CD14-positive monocyte (primary cell): ENCODE data around the gene SLC25A25. TPM values are rescaled to one million over a fixed set of nuclear protein-coding genes. Genes with fewer than 3 reads are reported as not detected.

Source experiments
- DNase-seq, 3 donors: peaks; one replicate each; pipeline ENCODE4 v3.0.0-alpha.2; 2011 to 2022
- H2AFZ ChIP-seq: 2 replicates; pipeline ENCODE4 v1.6.0; 2012; ENCODE audit warnings: mild to moderate bottlenecking, low read depth, low read length, inconsistent platforms; ENCODE audit not compliant: insufficient read depth, poor library complexity, severe bottlenecking
- H3K27ac ChIP-seq, 2 donors: 1 replicate in 1 of 2; 2 replicates in 1 of 2; pipeline ENCODE4 v1.5.1; 2012 to 2013; ENCODE audit warnings: low read length in 2 of 2, control low read depth in 1 of 2, inconsistent platforms in 1 of 2, low read depth in 1 of 2, mild to moderate bottlenecking in 1 of 2
- H3K27me3 ChIP-seq, 2 donors: one replicate each; pipeline versions ENCODE4 v1.6.0 to v1.6.1; 2011 to 2013; ENCODE audit warnings: low read length in 2 of 2; ENCODE audit not compliant: control insufficient read depth in 2 of 2, insufficient read depth in 2 of 2
- H3K36me3 ChIP-seq, 2 donors: replicated peaks in 1 of 2; 1 replicate in 1 of 2; 2 replicates in 1 of 2; pipeline versions ENCODE4 v1.5.1 to v1.6.1; 2012 to 2013; ENCODE audit warnings: low read length in 2 of 2, control low read depth in 1 of 2, inconsistent platforms in 1 of 2, mild to moderate bottlenecking in 1 of 2; ENCODE audit not compliant: insufficient read depth in 2 of 2, control insufficient read depth in 1 of 2
- H3K4me1 ChIP-seq, 2 donors: 1 replicate in 1 of 2; 2 replicates in 1 of 2; pipeline versions ENCODE4 v1.5.1 to v1.6.1; 2012 to 2013; ENCODE audit warnings: low read length in 2 of 2, control low read depth in 1 of 2, inconsistent platforms in 1 of 2, mild to moderate bottlenecking in 1 of 2, moderate library complexity in 1 of 2; ENCODE audit not compliant: insufficient read depth in 2 of 2, control insufficient read depth in 1 of 2
- H3K4me2 ChIP-seq: replicated peaks from 2 replicates; pipeline ENCODE3; 2012; ENCODE audit warnings: low read length, moderate library complexity, mild to moderate bottlenecking; ENCODE audit not compliant: poor library complexity, severe bottlenecking; ENCODE audit errors: extremely low read depth
- H3K4me3 ChIP-seq, 3 experiments: fragments of 200-600 bp in 1 of 3; sonication (generic) in 1 of 3; replicated peaks in 1 of 3; 1 replicate in 2 of 3; 2 replicates in 1 of 3; pipeline ENCODE4 v1.5.1; 2011 to 2013; ENCODE audit warnings: low read length in 3 of 3, mild to moderate bottlenecking in 3 of 3, control low read depth in 2 of 3, low read depth in 2 of 3, inconsistent platforms in 1 of 3, moderate library complexity in 1 of 3
- H3K79me2 ChIP-seq: 2 replicates; pipeline ENCODE4 v1.6.0; 2012; ENCODE audit warnings: mild to moderate bottlenecking, control low read depth, inconsistent platforms, low read length, moderate library complexity; ENCODE audit not compliant: insufficient read depth
- H3K9ac ChIP-seq: 2 replicates; pipeline ENCODE4 v1.6.0; 2017; ENCODE audit warnings: low read length, mild to moderate bottlenecking; ENCODE audit not compliant: insufficient read depth, poor library complexity, severe bottlenecking
- H3K9me3 ChIP-seq, 2 donors: replicated peaks in 1 of 2; 1 replicate in 1 of 2; 2 replicates in 1 of 2; pipeline versions ENCODE4 v1.5.1 to v1.6.1; 2012 to 2013; ENCODE audit warnings: low read length in 2 of 2, control low read depth in 1 of 2; ENCODE audit not compliant: control insufficient read depth in 1 of 2, insufficient read depth in 1 of 2
- H4K20me1 ChIP-seq: 2 replicates; pipeline ENCODE4 v1.6.0; 2012; ENCODE audit warnings: mild to moderate bottlenecking, low read length, control low read depth, moderate library complexity; ENCODE audit not compliant: insufficient read depth
- H3K27ac Mint-ChIP-seq, 7 donors: one replicate each; pipeline ENCODE4 v1.8.0; 2020; ENCODE audit warnings: mild to moderate bottlenecking in 7 of 7, mixed read lengths in 7 of 7, moderate library complexity in 6 of 7, inconsistent platforms in 2 of 7
- H3K27me3 Mint-ChIP-seq, 3 donors: one replicate each; pipeline ENCODE4 v1.8.0; 2021 to 2022; ENCODE audit warnings: low read depth in 3 of 3, mild to moderate bottlenecking in 3 of 3, mixed read lengths in 3 of 3, moderate library complexity in 3 of 3, inconsistent platforms in 1 of 3
- H3K36me3 Mint-ChIP-seq, 2 donors: one replicate each; pipeline ENCODE4 v1.8.0; 2020; ENCODE audit warnings: mixed read lengths in 2 of 2, inconsistent platforms in 1 of 2, mild to moderate bottlenecking in 1 of 2
- H3K4me1 Mint-ChIP-seq: one replicate; pipeline ENCODE4 v1.8.0; 2020; ENCODE audit warnings: mild to moderate bottlenecking, mixed read lengths
- H3K4me3 Mint-ChIP-seq, 2 donors: one replicate each; pipeline ENCODE4 v1.8.0; 2020; ENCODE audit warnings: mild to moderate bottlenecking in 2 of 2, mixed read lengths in 2 of 2, moderate library complexity in 1 of 2
- H3K9me3 Mint-ChIP-seq, 7 donors: one replicate each; pipeline ENCODE4 v1.8.0; 2020 to 2022; ENCODE audit warnings: mixed read lengths in 7 of 7, mild to moderate bottlenecking in 6 of 7, moderate library complexity in 6 of 7, inconsistent platforms in 2 of 7
- WGBS: methylation state at CpG from one replicate; pipeline ENCODE4 v1.1.5; 2013; ENCODE audit warnings: missing lambda C conversion rate; ENCODE audit not compliant: insufficient coverage; 5-methylcytosine and 5-hydroxymethylcytosine counted together
- intact Hi-C, 2 donors: fragments of 100-400 bp; cut with micrococcal nuclease; formaldehyde crosslinking; loops; one replicate each; pipeline versions ENCODE4 v1.15.0 to v1.15.1; 2023
- polyA plus RNA-seq, 3 donors: library from polyadenylated mRNA; depleted of rRNA in 1 of 3; unstranded in 2 of 3; stranded (reverse) in 1 of 3; fragments of 300-500 nt in 2 of 3; fragments of >200 nt in 1 of 3; fragmentation: Illumina TruSeq in 2 of 3; gene quantifications; 1 replicate in 2 of 3; 2 replicates in 1 of 3; pipeline ENCODE4 v1.2.3, GENCODE V29; 2012 to 2021
- TF ChIP-seq, protein P1 (sequence below): fragments of 200-600 bp; IDR thresholded peaks from one replicate; pipeline ENCODE4 v1.8.0; 2022; ENCODE audit warnings: antibody characterized with exemption, mild to moderate bottlenecking

SLC25A25 gene
- polyA plus RNA-seq, 3 donors: 5.1 to 43.3 (median 6.3) TPM

DNA sequence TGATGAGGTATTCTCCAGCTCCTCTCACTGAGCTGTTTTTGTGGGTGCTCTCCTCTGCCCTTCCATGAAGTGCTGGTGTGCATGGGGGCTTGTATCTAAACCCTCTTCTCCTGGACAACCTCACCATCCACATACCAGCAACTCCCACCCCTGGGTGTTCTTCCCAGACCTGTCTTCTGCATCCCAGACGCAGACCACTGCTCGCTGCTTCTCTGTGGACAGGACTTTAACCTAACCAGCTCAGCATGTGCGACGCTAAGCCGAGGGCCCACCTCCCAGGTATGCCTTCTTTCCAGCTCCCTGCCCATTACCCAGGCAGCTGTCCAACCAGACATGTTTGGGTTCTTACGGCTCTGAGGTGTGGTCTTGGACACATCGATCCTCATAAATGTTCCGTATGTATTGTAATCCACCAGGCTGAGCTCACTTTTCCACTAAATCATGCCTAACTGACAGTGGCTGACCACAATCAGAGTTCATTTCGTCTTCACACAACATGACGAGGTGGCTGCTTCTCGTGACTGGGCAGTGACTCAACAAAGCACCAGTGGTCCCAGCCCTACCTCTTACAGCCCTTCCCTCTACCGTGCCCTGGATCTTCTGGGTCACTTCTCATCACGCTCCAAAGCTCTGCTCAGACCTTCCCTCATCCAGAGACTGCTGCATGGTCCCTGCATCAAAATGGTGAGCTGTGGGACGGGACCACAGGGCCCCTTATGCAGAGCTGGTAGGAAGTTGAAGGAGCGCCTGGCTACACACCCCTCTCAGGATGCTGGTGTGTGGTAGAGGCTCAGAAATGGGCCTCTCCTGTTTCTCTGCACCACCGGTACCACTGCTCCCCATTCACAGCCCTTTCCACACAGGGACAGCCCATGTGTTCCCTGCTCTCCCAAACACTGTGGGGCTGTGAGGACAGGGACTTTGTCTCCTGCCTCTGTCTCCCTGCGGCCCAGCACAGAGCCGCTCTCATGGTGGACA lies 69.1 kb downstream of the SLC25A25 start:
- no peaks in the 10 kb centered on the region for H3K27me3 ChIP-seq
- peaks cover 3% of the 10 kb centered on the region for H3K4me1 Mint-ChIP-seq
- H4K20me1 ChIP-seq: no peaks in the 10 kb centered on the region
- no peak overlapping the region for H2AFZ ChIP-seq
- no peak overlapping the region for H3K4me3 Mint-ChIP-seq
- H3K27me3 Mint-ChIP-seq: peaks cover 5 to 15% (median 6%) of the 10 kb centered on the region in 3 donors
- H3K4me3 ChIP-seq: no peak overlapping the region
- no peak overlapping the region for H3K4me2 ChIP-seq
- 81% methylated on average over 12 of the region's 18 CpGs for WGBS
- H3K36me3 Mint-ChIP-seq: no peaks in the 10 kb centered on the region
- no peak for DNase-seq
- no peak overlapping the region for H3K27ac ChIP-seq
- no peaks in the 10 kb centered on the region for H3K9me3 ChIP-seq
- TF ChIP-seq, protein P1, sequence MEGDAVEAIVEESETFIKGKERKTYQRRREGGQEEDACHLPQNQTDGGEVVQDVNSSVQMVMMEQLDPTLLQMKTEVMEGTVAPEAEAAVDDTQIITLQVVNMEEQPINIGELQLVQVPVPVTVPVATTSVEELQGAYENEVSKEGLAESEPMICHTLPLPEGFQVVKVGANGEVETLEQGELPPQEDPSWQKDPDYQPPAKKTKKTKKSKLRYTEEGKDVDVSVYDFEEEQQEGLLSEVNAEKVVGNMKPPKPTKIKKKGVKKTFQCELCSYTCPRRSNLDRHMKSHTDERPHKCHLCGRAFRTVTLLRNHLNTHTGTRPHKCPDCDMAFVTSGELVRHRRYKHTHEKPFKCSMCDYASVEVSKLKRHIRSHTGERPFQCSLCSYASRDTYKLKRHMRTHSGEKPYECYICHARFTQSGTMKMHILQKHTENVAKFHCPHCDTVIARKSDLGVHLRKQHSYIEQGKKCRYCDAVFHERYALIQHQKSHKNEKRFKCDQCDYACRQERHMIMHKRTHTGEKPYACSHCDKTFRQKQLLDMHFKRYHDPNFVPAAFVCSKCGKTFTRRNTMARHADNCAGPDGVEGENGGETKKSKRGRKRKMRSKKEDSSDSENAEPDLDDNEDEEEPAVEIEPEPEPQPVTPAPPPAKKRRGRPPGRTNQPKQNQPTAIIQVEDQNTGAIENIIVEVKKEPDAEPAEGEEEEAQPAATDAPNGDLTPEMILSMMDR: no peak
- H3K27ac Mint-ChIP-seq: peak overlapping the region in 3 of 7 donors; percentile 5 to 70 (median 43)
- peaks cover 0 to 2% (median 0%) of the 10 kb centered on the region in 7 donors for H3K9me3 Mint-ChIP-seq
- no peaks in the 10 kb centered on the region for H3K4me1 ChIP-seq
- no peaks in the 10 kb centered on the region for H3K79me2 ChIP-seq
- no peak overlapping the region for H3K9ac ChIP-seq
- no peaks in the 10 kb centered on the region for H3K36me3 ChIP-seq
- intact Hi-C loops: no loop called here

DNA sequence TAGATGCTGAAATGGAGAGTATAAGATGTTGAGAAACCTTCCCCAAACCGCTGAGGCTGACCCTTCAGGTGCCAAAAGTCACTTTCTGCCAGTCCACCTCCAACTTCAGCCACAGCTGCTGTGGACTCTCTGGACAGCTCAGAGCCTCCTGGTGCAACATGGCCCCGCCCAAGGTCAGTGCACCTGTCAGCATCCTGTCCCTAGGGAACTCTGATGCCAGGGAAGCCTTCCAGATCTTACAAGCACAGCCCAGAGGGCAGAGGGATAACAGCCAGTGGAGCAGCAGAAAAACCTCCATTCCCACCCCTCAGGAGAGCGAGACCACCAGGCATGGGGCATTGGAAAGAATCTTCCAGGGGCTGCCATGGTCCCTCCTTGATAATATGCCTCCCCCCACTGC lies 70.0 kb downstream of the SLC25A25 start:
- Histone ChIP-seq H3K9me3 (no peaks in the 10 kb centered on the region), H3K9ac (no peak overlapping the region), H3K27ac (no peak overlapping the region), H3K27me3 (no peaks in the 10 kb centered on the region), H2AFZ (no peak overlapping the region), H3K4me3 (no peak overlapping the region), H3K79me2 (no peaks in the 10 kb centered on the region), H3K4me1 (no peaks in the 10 kb centered on the region), H3K36me3 (no peaks in the 10 kb centered on the region), H3K4me2 (no peak overlapping the region), H4K20me1 (no peaks in the 10 kb centered on the region)
- no peak for DNase-seq
- Mint-ChIP-seq H3K4me3 (no peak overlapping the region), H3K36me3 (no peaks in the 10 kb centered on the region), H3K27ac (no peak overlapping the region), H3K27me3 (peaks cover 5 to 11% (median 6%) of the 10 kb centered on the region in 3 donors), H3K4me1 (peaks cover 4% of the 10 kb centered on the region), H3K9me3 (peaks cover 0 to under 1% (median 0%) of the 10 kb centered on the region in 7 donors)
- 100% methylated on average over 1 of the region's 3 CpGs for WGBS
- TF ChIP-seq, protein P1: no peak
- intact Hi-C loops: no loop called here
